ENCODE measurements around the gene SEMA4A.

Gene SEMA4A

GRCh38 chr1:156130578-156130942 lies 22.8 kb upstream of the SEMA4A start:
- in situ Hi-C loops (cut with HindIII; ENCODE audit: low pct_unique_long_range_greater_than_20kb, low sequenced_read_pairs), result no loop called here
- DNase-seq (ENCODE audit: low read depth in 1 of 2, low spot score in 1 of 2), result no peak
- no peak for TF ChIP-seq JUND (IDR thresholded peaks at IDR 0.05; ENCODE audit: low read depth)

- DNase-seq (ENCODE audit: low read depth in 1 of 2, low spot score in 1 of 2), result no peak
- in situ Hi-C loops (cut with HindIII; ENCODE audit: low pct_unique_long_range_greater_than_20kb, low sequenced_read_pairs), result no loop called here
- no peak for TF ChIP-seq JUND (IDR thresholded peaks at IDR 0.05; ENCODE audit: low read depth)
Observed at GRCh38 chr1:156134716-156135435, 18.5 kb upstream of the SEMA4A start.

- TF ChIP-seq JUND (IDR thresholded peaks at IDR 0.05; ENCODE audit: low read depth), result no peak
- in situ Hi-C loops (cut with HindIII; ENCODE audit: low pct_unique_long_range_greater_than_20kb, low sequenced_read_pairs), result no loop called here
- no peak for DNase-seq (ENCODE audit: low read depth in 1 of 2, low spot score in 1 of 2)
Observed at GRCh38 chr1:156135930-156136871, 17.2 kb upstream of the SEMA4A start.

- in situ Hi-C loops (cut with HindIII; ENCODE audit: low pct_unique_long_range_greater_than_20kb, low sequenced_read_pairs), result no loop called here
- no peak for DNase-seq (ENCODE audit: low read depth in 1 of 2, low spot score in 1 of 2)
- TF ChIP-seq JUND (IDR thresholded peaks at IDR 0.05; ENCODE audit: low read depth), result no peak
Observed at GRCh38 chr1:156136970-156137483, 16.4 kb upstream of the SEMA4A start.

GRCh38 chr1:156138458-156138867 lies 14.9 kb upstream of the SEMA4A start:
- DNase-seq (ENCODE audit: low read depth in 1 of 2, low spot score in 1 of 2), result no peak
- in situ Hi-C loops (cut with HindIII; ENCODE audit: low pct_unique_long_range_greater_than_20kb, low sequenced_read_pairs), result no loop called here
- TF ChIP-seq JUND (IDR thresholded peaks at IDR 0.05; ENCODE audit: low read depth), result no peak

GRCh38 chr1:156140879-156141707 lies 12.3 kb upstream of the SEMA4A start:
- in situ Hi-C loops (cut with HindIII; ENCODE audit: low pct_unique_long_range_greater_than_20kb, low sequenced_read_pairs), result no loop called here
- no peak for DNase-seq (ENCODE audit: low read depth in 1 of 2, low spot score in 1 of 2)
- TF ChIP-seq JUND (IDR thresholded peaks at IDR 0.05; ENCODE audit: low read depth), result no peak

- no peak for DNase-seq (ENCODE audit: low read depth in 1 of 2, low spot score in 1 of 2)
- in situ Hi-C loops (cut with HindIII; ENCODE audit: low pct_unique_long_range_greater_than_20kb, low sequenced_read_pairs), result no loop called here
- TF ChIP-seq JUND (IDR thresholded peaks at IDR 0.05; ENCODE audit: low read depth), result no peak
Observed at GRCh38 chr1:156143765-156144489, 9.5 kb upstream of the SEMA4A start.

GRCh38 chr1:156144742-156145141 lies 8.6 kb upstream of the SEMA4A start:
- no peak for DNase-seq (ENCODE audit: low read depth in 1 of 2, low spot score in 1 of 2)
- TF ChIP-seq JUND (IDR thresholded peaks at IDR 0.05; ENCODE audit: low read depth), result no peak
- in situ Hi-C loops (cut with HindIII; ENCODE audit: low pct_unique_long_range_greater_than_20kb, low sequenced_read_pairs), result no loop called here

GRCh38 chr1:156145650-156146019 lies 7.8 kb upstream of the SEMA4A start:
- no peak for TF ChIP-seq JUND (IDR thresholded peaks at IDR 0.05; ENCODE audit: low read depth)
- in situ Hi-C loops (cut with HindIII; ENCODE audit: low pct_unique_long_range_greater_than_20kb, low sequenced_read_pairs), result no loop called here
- no peak for DNase-seq (ENCODE audit: low read depth in 1 of 2, low spot score in 1 of 2)

- no peak for TF ChIP-seq JUND (IDR thresholded peaks at IDR 0.05; ENCODE audit: low read depth)
- in situ Hi-C loops (cut with HindIII; ENCODE audit: low pct_unique_long_range_greater_than_20kb, low sequenced_read_pairs), result no loop called here
- peak; percentile 74 to 92 for DNase-seq (ENCODE audit: low read depth in 1 of 2, low spot score in 1 of 2)
Observed at GRCh38 chr1:156146020-156146768, 7.2 kb upstream of the SEMA4A start.

- no peak for TF ChIP-seq JUND (IDR thresholded peaks at IDR 0.05; ENCODE audit: low read depth)
- in situ Hi-C loops (cut with HindIII; ENCODE audit: low pct_unique_long_range_greater_than_20kb, low sequenced_read_pairs), result no loop called here
- DNase-seq (ENCODE audit: low read depth in 1 of 2, low spot score in 1 of 2), result no peak
Observed at GRCh38 chr1:156146769-156147405, 6.5 kb upstream of the SEMA4A start.
